GM12878 (cell line): Measurements from ENCODE around the gene LIMCH1. TPM values are rescaled to one million over a fixed set of nuclear protein-coding genes. Genes with fewer than 3 reads are reported as not detected.

Source experiments
- ATAC-seq: fragments of 200-7000 bp; cut with Tn5 transposase; 3 replicates; pipeline ENCODE4 v1.9.1; 2020; ENCODE audit warnings: mild to moderate bottlenecking, moderate library complexity
- BruUV-seq: library from RNA; stranded (reverse); fragments of 400-500 nt; replicated peaks from 2 replicates; lab custom pipeline; 2021; lab: Mats Ljungman, UMichigan
- CTCF ChIA-PET: fragments of 300-600 bp; sonication (Branson Sonifier 250); formaldehyde crosslinking; extraction: SDS; loops from one replicate; lab custom pipeline; 2021; ENCODE audit warnings: inconsistent platforms; lab: Yijun Ruan, JAX
- POLR2A ChIA-PET: fragments of 350-600 bp; formaldehyde crosslinking; extraction: SDS; loops from one replicate; lab custom pipeline; 2021; ENCODE audit warnings: inconsistent platforms; lab: Charles Lee
- RAD21 ChIA-PET: fragments of 300-600 bp; sonication (Branson Sonifier 250); formaldehyde crosslinking; loops from one replicate; lab custom pipeline; 2023; ENCODE audit warnings: antibody characterized with exemption; ENCODE audit not compliant: unreplicated experiment; lab: Charles Lee
- SMC1A ChIA-PET: fragments of 300-600 bp; sonication (Branson Sonifier 250); formaldehyde crosslinking; loops from one replicate; lab custom pipeline; 2023; ENCODE audit not compliant: unreplicated experiment, uncharacterized antibody; lab: Charles Lee
- DNase-seq: peaks from one replicate; pipeline ENCODE4 v3.0.0-alpha.2; 2011; ENCODE audit warnings: low read depth, low spot score
- FAIRE-seq: peaks from 3 replicates; lab custom pipeline; 2011; peaks lifted over from hg19 to GRCh38; lab: Jason Lieb, UNC
- H2AFZ ChIP-seq: 2 replicates; pipeline ENCODE4 v1.6.0; 2011; ENCODE audit warnings: low read depth, low read length, control low read depth; ENCODE audit not compliant: control insufficient read depth
- H3K27ac ChIP-seq: 2 replicates; pipeline ENCODE4 v1.5.1; 2011; ENCODE audit warnings: control low read depth; ENCODE audit not compliant: control insufficient read depth, insufficient read depth
- H3K27me3 ChIP-seq, 2 experiments: replicated peaks in 1 of 2; 2 replicates each; pipeline versions ENCODE4 v1.6.0 to v1.6.1; 2011; ENCODE audit warnings: low read length in 1 of 2; ENCODE audit not compliant: control insufficient read depth in 2 of 2, insufficient read depth in 2 of 2
- H3K36me3 ChIP-seq, 2 experiments: 2 replicates each; pipeline ENCODE4 v1.5.1; 2011; ENCODE audit warnings: low read length in 1 of 2; ENCODE audit not compliant: control insufficient read depth in 2 of 2, insufficient read depth in 2 of 2
- H3K4me1 ChIP-seq: 2 replicates; pipeline ENCODE4 v1.6.1; 2011; ENCODE audit warnings: mild to moderate bottlenecking, low read length, moderate library complexity, mixed read lengths; ENCODE audit not compliant: control insufficient read depth, insufficient read depth
- H3K4me2 ChIP-seq: 2 replicates; pipeline ENCODE4 v1.6.0; 2011; ENCODE audit warnings: control low read depth; ENCODE audit not compliant: control insufficient read depth, insufficient read depth
- H3K4me3 ChIP-seq: fragments of 200-600 bp; sonication (generic); 2 replicates; pipeline ENCODE4 v1.5.1; 2016
- H3K79me2 ChIP-seq: 2 replicates; pipeline ENCODE4 v1.6.0; 2011; ENCODE audit warnings: low read length; ENCODE audit not compliant: control insufficient read depth, insufficient read depth
- H3K9ac ChIP-seq: 2 replicates; pipeline ENCODE4 v1.8.0; 2011; ENCODE audit warnings: low read length, control low read depth, mixed read lengths; ENCODE audit not compliant: control insufficient read depth, insufficient read depth
- H3K9me3 ChIP-seq: replicated peaks from 3 replicates; pipeline ENCODE4 v1.5.1; 2011; ENCODE audit warnings: mild to moderate bottlenecking, low read length; ENCODE audit not compliant: control insufficient read depth, insufficient read depth
- H4K20me1 ChIP-seq: 2 replicates; pipeline ENCODE4 v1.6.0; 2011; ENCODE audit not compliant: control insufficient read depth, insufficient read depth
- BMI1 ChIP-seq: fragments of 450-650 bp; IDR thresholded peaks from 2 replicates; pipeline ENCODE4 v1.6.1; 2016; ENCODE audit warnings: mild to moderate bottlenecking, moderate library complexity, borderline replicate concordance
- CBX3 ChIP-seq: fragments of 200-600 bp; sonication (generic); IDR thresholded peaks from 2 replicates; pipeline ENCODE4 v1.6.1; 2016; ENCODE audit warnings: low read depth, borderline replicate concordance
- CBX5 ChIP-seq: sonication (generic); IDR thresholded peaks from 2 replicates; pipeline ENCODE4 v1.6.1; 2016; ENCODE audit warnings: low read depth, moderate library complexity, mild to moderate bottlenecking, inconsistent platforms
- CHD1 ChIP-seq: IDR thresholded peaks from 2 replicates; pipeline ENCODE4 v1.6.1; 2012; ENCODE audit warnings: low read depth, low read length, improper control_type of control experiment
- CHD4 ChIP-seq: fragments of 200-600 bp; sonication (generic); IDR thresholded peaks from 2 replicates; pipeline ENCODE4 v1.6.1; 2016; ENCODE audit warnings: mild to moderate bottlenecking
- E2F8 ChIP-seq: fragments of 450-650 bp; IDR thresholded peaks from 2 replicates; pipeline ENCODE4 v1.6.1; 2018; ENCODE audit warnings: mild to moderate bottlenecking, low read depth, moderate library complexity; ENCODE audit not compliant: partially characterized antibody
- LARP7 ChIP-seq: fragments of 450-650 bp; IDR thresholded peaks from 2 replicates; pipeline ENCODE4 v1.6.1; 2017; ENCODE audit warnings: mild to moderate bottlenecking
- NRF1 ChIP-seq: conservative IDR thresholded peaks from 2 replicates; pipeline ENCODE4 v1.6.1; 2011; ENCODE audit warnings: mild to moderate bottlenecking, low read depth, low read length, improper control_type of control experiment
- PBX3 ChIP-seq: IDR thresholded peaks from 2 replicates; pipeline ENCODE4 v1.6.1; 2011; ENCODE audit warnings: mild to moderate bottlenecking, low read depth, low read length, moderate library complexity; ENCODE audit not compliant: insufficient replicate concordance
- RUNX3 ChIP-seq: IDR thresholded peaks from 2 replicates; pipeline ENCODE4 v1.6.1; 2012; ENCODE audit warnings: low read length, inconsistent platforms
- SREBF1 ChIP-seq: IDR thresholded peaks from 2 replicates; pipeline ENCODE4 v1.6.1; 2012; ENCODE audit warnings: mild to moderate bottlenecking, low read length
- SRF ChIP-seq, 2 experiments: IDR thresholded peaks; 2 replicates each; pipeline ENCODE4 v1.6.1; 2011; ENCODE audit warnings: low read depth in 2 of 2, low read length in 2 of 2, mild to moderate bottlenecking in 1 of 2, moderate library complexity in 1 of 2
- STAT3 ChIP-seq: IDR thresholded peaks from 2 replicates; pipeline ENCODE4 v1.6.1; 2011; ENCODE audit warnings: low read depth, low read length, improper control_type of control experiment
- SUPT20H ChIP-seq: IDR thresholded peaks from 2 replicates; pipeline ENCODE4 v1.6.1; 2011; ENCODE audit warnings: low read depth, mild to moderate bottlenecking, low read length, moderate library complexity, borderline replicate concordance; ENCODE audit not compliant: control insufficient read depth
- TCF12 ChIP-seq: IDR thresholded peaks from 2 replicates; pipeline ENCODE4 v1.6.1; 2011; ENCODE audit warnings: low read depth, mild to moderate bottlenecking, low read length
- WRNIP1 ChIP-seq: IDR thresholded peaks from 2 replicates; pipeline ENCODE4 v1.6.1; 2011; ENCODE audit warnings: low read depth, low read length, improper control_type of control experiment, borderline replicate concordance
- ZBTB11 ChIP-seq: fragments of 450-650 bp; formaldehyde crosslinking; IDR thresholded peaks from 2 replicates; pipeline ENCODE4 v1.5.0; 2022; ENCODE audit warnings: mild to moderate bottlenecking, missing genetic modification characterization
- WGBS: methylation state at CpG from one replicate; pipeline ENCODE4 v1.1.6; 2016; ENCODE audit warnings: low lambda C conversion rate; ENCODE audit not compliant: insufficient replicate concordance, insufficient coverage; ENCODE audit errors: missing lambda C conversion rate; 5-methylcytosine and 5-hydroxymethylcytosine counted together
- in situ Hi-C: fragments of 300-500 bp; cut with MboI; formaldehyde crosslinking; loops from 9 replicates; pipeline ENCODE4 v1.14.3; 2018; ENCODE audit warnings: mixed read lengths
- intact Hi-C: fragments of 100-400 bp; cut with micrococcal nuclease; formaldehyde crosslinking; loops from one replicate; pipeline ENCODE4 v1.14.2; 2022; ENCODE audit not compliant: unreplicated experiment
- polyA plus RNA-seq, 11 experiments: library from polyadenylated mRNA; depleted of rRNA in 4 of 11; unstranded in 6 of 11; stranded (reverse) in 5 of 11; fragments of >200 nt; fragmentation: Nextera tagmentation in 4 of 11; fragmentation: Illumina TruSeq in 1 of 11; extraction: Ambion mirVana in 4 of 11; extraction: Trizol in 1 of 11; gene quantifications; 1 replicate in 1 of 11; 2 replicates in 10 of 11; pipeline versions ENCODE4 v1.2.1 to v1.2.3, GENCODE V29; 2011 to 2016; ENCODE audit warnings: inconsistent platforms in 2 of 11, missing spikeins in 2 of 11, low read depth in 1 of 11
- total RNA-seq, 4 experiments: library from RNA; depleted of rRNA in 3 of 4; stranded (reverse); fragments of >200 nt in 3 of 4; fragmentation: Illumina TruSeq in 1 of 4; extraction: Trizol in 1 of 4; gene quantifications; 2 replicates each; pipeline versions ENCODE4 v1.2.1 to v1.2.3, GENCODE V29; 2013 to 2021

The LIMCH1 gene
- total and polyA plus RNA-seq, 10 of the 15 experiments (the other 5 are each of a cell fraction or from before 2014, with no cell fraction given): 0.07 to 0.15 TPM; not detected in 8

- ChIA-PET SMC1A (no interaction called here), POLR2A (no interaction called here), CTCF (interaction anchor here (1.1 kb wide), 1 partner anchor 20 kb away, joined by 3 read pairs; no protein-coding TSS in a partner anchor), RAD21 (no interaction called here)
- no peaks in the 10 kb centered on the region for H3K4me1 ChIP-seq
- no peaks in the 10 kb centered on the region for H3K79me2 ChIP-seq
- BruUV-seq: no TSS peak
- no peak for ATAC-seq
- no peak overlapping the region for H2AFZ ChIP-seq
- no peaks in the 10 kb centered on the region for H4K20me1 ChIP-seq
- intact Hi-C loops (no loop called here), in situ Hi-C loops (no loop called here)
- H3K27ac ChIP-seq: no peak overlapping the region
- H3K9ac ChIP-seq: no peak overlapping the region
- no peaks in the 10 kb centered on the region for H3K9me3 ChIP-seq
- DNase-seq: no peak
- 37% methylated on average over 12 of the region's 12 CpGs for WGBS
- 0 out of 4 replicates have a peak, but pooled peaks cover 0 to 2% of the 10 kb centered on the region in 2 experiments for H3K27me3 ChIP-seq
- no peaks in the 10 kb centered on the region for H3K36me3 ChIP-seq
- H3K4me2 ChIP-seq: no peak overlapping the region
- TF ChIP-seq CBX3: no peak
- no peak for TF ChIP-seq BMI1
- no peak for TF ChIP-seq WRNIP1
- TF ChIP-seq SREBF1: no peak
- no peak for TF ChIP-seq STAT3
- TF ChIP-seq SUPT20H: no peak
- TF ChIP-seq CHD1: no peak
- TF ChIP-seq CBX5: no peak
- TF ChIP-seq LARP7: no peak
- TF ChIP-seq SRF (IDR thresholded peaks at IDR 0.05; ENCODE audit: low read depth in 2 of 2, low read length in 2 of 2): no peak
- TF ChIP-seq PBX3: no peak
- TF ChIP-seq TCF12: no peak
- TF ChIP-seq CHD4: no peak
- TF ChIP-seq NRF1: no peak
- TF ChIP-seq ZBTB11 (CRISPR knock-in tag): no peak
- TF ChIP-seq E2F8: no peak
- no peak for TF ChIP-seq RUNX3
- no peak overlapping the region for H3K4me3 ChIP-seq
- no peak for FAIRE-seq
Observed at GRCh38 chr4:41538887-41539498, 1.0 kb downstream of the LIMCH1 start.
